ENCODE measurements around the gene DAZAP2. TPM values are rescaled to one million over a fixed set of nuclear protein-coding genes. Genes with fewer than 3 reads are reported as not detected.

DAZAP2 gene
- total RNA-seq, 1 donor from 2014 or later: 48.4 TPM

DNA sequence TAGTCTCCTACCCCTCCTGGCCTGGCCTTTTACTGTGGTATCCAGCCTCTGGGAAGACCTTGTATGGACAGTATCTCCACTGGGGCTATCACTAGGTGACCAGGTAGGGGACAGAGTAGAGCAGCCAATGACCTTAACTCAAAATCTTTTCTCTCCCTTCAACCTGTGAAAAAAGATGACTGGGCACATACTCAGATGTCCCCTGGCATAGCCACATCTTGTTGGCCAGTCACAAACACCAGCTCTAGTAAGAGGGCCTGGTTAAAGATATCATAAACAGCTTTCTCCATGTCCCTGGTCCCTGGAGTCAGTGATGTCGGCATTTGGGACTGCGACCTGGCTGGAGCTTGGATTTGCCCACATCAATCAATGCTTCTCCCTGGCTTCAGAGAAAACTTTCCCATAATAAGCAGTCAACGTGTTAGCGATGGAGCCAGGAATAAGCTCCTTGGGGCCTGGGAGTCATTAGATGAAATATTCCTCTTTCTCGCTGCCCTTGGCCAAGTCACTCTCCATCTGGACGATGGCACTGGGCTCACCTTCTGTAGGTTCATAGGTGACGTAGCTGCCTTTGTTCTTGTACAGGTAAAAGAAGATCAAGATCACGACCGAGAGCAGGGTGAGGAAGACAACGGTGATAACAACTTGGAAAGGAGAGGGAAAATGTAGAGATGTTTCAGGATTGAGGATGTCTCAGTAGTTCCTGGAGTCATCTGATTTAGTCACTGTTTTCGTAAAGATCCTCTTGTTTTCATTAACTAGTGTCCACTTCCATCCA is 7.0 kb downstream of the DAZAP2 start:
- Histone ChIP-seq H3K9me3 (ENCODE audit: low read depth) (no peaks in the 10 kb centered on the region), H3K79me2 (ENCODE audit: low read depth) (no peaks in the 10 kb centered on the region), H3K27ac (no peak overlapping the region), H3K4me1 (peaks cover 11% of the 10 kb centered on the region), H4K20me1 (ENCODE audit: low read depth) (no peaks in the 10 kb centered on the region), H3K4me2 (no peak overlapping the region), H3K4me3 (no peak overlapping the region), H3K36me3 (peaks cover 4% of the 10 kb centered on the region), H3K9ac (no peak overlapping the region), H3K27me3 (no peaks in the 10 kb centered on the region), H2AFZ (replicated peaks) (no peak overlapping the region), H3F3A (ENCODE audit: low read depth) (peaks cover 8% of the 10 kb centered on the region)
- H3K36me3 Mint-ChIP-seq: peaks cover 17% of the 10 kb centered on the region
- no peaks in the 10 kb centered on the region for H3K9me3 Mint-ChIP-seq
- no peak overlapping the region for H3K4me3 Mint-ChIP-seq
- no peak for DNase-seq (ENCODE audit: low spot score)
- peaks cover 4% of the 10 kb centered on the region for H3K27me3 Mint-ChIP-seq (ENCODE audit: insufficient read depth, low read depth)
- peak overlapping the region; percentile 14 for H3K27ac Mint-ChIP-seq
- H3K4me1 Mint-ChIP-seq: peaks cover 14% of the 10 kb centered on the region
- TF ChIP-seq EZH2 (IDR thresholded peaks at IDR 0.05): no peak
- TF ChIP-seq, protein P1, sequence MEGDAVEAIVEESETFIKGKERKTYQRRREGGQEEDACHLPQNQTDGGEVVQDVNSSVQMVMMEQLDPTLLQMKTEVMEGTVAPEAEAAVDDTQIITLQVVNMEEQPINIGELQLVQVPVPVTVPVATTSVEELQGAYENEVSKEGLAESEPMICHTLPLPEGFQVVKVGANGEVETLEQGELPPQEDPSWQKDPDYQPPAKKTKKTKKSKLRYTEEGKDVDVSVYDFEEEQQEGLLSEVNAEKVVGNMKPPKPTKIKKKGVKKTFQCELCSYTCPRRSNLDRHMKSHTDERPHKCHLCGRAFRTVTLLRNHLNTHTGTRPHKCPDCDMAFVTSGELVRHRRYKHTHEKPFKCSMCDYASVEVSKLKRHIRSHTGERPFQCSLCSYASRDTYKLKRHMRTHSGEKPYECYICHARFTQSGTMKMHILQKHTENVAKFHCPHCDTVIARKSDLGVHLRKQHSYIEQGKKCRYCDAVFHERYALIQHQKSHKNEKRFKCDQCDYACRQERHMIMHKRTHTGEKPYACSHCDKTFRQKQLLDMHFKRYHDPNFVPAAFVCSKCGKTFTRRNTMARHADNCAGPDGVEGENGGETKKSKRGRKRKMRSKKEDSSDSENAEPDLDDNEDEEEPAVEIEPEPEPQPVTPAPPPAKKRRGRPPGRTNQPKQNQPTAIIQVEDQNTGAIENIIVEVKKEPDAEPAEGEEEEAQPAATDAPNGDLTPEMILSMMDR (IDR thresholded peaks at IDR 0.05): no peak
- no peak for TF ChIP-seq EZH2phosphoT487 (IDR thresholded peaks at IDR 0.05)

DNA sequence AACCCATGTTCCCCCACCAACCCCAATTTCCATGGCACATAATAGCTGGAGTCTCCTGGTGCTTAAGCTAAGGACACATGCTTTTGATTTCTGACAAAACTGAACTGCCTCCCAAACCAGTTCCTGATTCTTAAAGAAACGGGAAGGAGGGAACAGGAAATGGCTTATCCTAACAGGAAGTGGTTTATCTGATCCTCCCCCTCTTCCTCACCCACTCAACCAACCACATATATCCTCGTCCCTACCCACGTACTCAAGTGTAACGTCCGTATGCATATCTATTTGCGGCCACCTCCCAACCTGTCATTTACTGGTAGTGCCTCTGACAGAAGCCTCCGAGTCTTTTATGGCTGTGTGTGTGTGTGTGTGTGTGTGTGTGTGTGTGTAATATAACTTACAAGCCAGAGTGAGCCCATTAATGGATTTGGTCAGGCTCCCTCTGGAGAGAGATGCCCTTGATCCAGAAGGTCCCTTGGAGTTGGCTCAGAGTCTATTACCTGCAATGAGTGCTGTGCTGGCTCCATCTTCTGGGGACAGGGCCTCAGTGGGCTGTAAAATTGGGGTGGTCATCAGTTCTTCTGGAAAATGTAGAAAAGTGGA is 7.7 kb downstream of the DAZAP2 start:
- H3K9me3 ChIP-seq (ENCODE audit: low read depth): no peaks in the 10 kb centered on the region
- Mint-ChIP-seq H3K27me3 (ENCODE audit: insufficient read depth, low read depth) (peaks cover 4% of the 10 kb centered on the region), H3K9me3 (no peaks in the 10 kb centered on the region), H3K4me1 (peaks cover 14% of the 10 kb centered on the region), H3K36me3 (peaks cover 12% of the 10 kb centered on the region), H3K27ac (peak overlapping the region; percentile 14), H3K4me3 (no peak overlapping the region)
- peaks cover 11% of the 10 kb centered on the region for H3K4me1 ChIP-seq
- H2AFZ ChIP-seq (replicated peaks): no peak overlapping the region
- H3K79me2 ChIP-seq (ENCODE audit: low read depth): no peaks in the 10 kb centered on the region
- H3K9ac ChIP-seq: no peak overlapping the region
- no peak overlapping the region for H3K4me3 ChIP-seq
- no peaks in the 10 kb centered on the region for H3K27me3 ChIP-seq
- H3K27ac ChIP-seq: no peak overlapping the region
- H4K20me1 ChIP-seq (ENCODE audit: low read depth): no peaks in the 10 kb centered on the region
- H3K36me3 ChIP-seq: peaks cover under 1% of the 10 kb centered on the region
- H3F3A ChIP-seq (ENCODE audit: low read depth): peaks cover 5% of the 10 kb centered on the region
- no peak for DNase-seq (ENCODE audit: low spot score)
- H3K4me2 ChIP-seq: no peak overlapping the region
- TF ChIP-seq EZH2phosphoT487 (IDR thresholded peaks at IDR 0.05): no peak
- TF ChIP-seq EZH2 (IDR thresholded peaks at IDR 0.05): no peak
- TF ChIP-seq, protein P1 (IDR thresholded peaks at IDR 0.05): no peak

DNA sequence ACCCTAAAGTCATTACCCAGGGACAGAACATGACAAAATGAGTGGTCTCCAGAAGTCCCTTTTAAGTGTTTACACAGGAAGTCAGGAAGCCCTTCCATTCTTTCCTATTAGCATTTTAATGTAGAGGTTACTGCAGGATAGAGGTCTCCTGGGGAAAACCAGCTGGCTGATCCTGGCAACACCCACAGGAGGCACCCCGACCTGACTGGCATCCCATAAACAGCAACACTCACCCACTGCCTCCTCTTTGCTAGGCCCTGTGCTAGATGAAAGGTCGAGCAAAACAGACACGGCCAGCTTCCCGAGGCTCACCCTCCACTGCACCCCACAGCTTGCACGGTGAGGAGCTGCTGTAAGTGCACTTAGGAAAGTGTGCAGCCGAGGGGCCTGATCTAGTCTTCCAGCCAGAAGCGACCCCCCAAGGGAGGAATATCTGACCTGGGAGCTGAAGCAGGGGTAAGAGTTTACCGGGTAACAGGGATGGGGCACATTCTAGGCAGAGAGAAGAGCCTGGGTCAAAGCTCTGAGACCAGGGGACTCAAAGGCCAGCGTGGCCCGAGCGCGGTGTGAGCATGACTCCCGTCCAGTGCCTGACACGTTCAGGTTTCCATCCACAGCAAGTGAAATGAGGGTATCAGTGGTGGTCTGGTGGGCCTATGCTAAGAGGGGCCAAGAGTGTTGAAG is 9.0 kb downstream of the DAZAP2 start:
- H4K20me1 ChIP-seq (ENCODE audit: low read depth): no peaks in the 10 kb centered on the region
- no peaks in the 10 kb centered on the region for H3K27me3 ChIP-seq
- no peak for DNase-seq (ENCODE audit: low spot score)
- Mint-ChIP-seq H3K4me3 (peak overlapping the region; percentile 37), H3K4me1 (peaks cover 14% of the 10 kb centered on the region), H3K36me3 (peaks cover 7% of the 10 kb centered on the region), H3K27ac (peak overlapping the region; percentile 43), H3K27me3 (ENCODE audit: insufficient read depth, low read depth) (peaks cover 4% of the 10 kb centered on the region), H3K9me3 (no peaks in the 10 kb centered on the region)
- H2AFZ ChIP-seq (replicated peaks): no peak overlapping the region
- no peak for TF ChIP-seq EZH2phosphoT487 (IDR thresholded peaks at IDR 0.05)
- no peak for TF ChIP-seq EZH2 (IDR thresholded peaks at IDR 0.05)
- TF ChIP-seq, protein P1 (IDR thresholded peaks at IDR 0.05): no peak
- H3K4me1 ChIP-seq: peaks cover 11% of the 10 kb centered on the region
- no peaks in the 10 kb centered on the region for H3K79me2 ChIP-seq (ENCODE audit: low read depth)
- H3K4me3 ChIP-seq: no peak overlapping the region
- H3K36me3 ChIP-seq: no peaks in the 10 kb centered on the region
- H3K27ac ChIP-seq: peak overlapping the region; percentile 63
- H3K4me2 ChIP-seq: no peak overlapping the region
- H3F3A ChIP-seq (ENCODE audit: low read depth): peaks cover 5% of the 10 kb centered on the region
- no peak overlapping the region for H3K9ac ChIP-seq
- H3K9me3 ChIP-seq (ENCODE audit: low read depth): no peaks in the 10 kb centered on the region

Measured in neural progenitor cell (in vitro differentiated cells).